ENCODE data around the gene DOCK4.

DNA sequence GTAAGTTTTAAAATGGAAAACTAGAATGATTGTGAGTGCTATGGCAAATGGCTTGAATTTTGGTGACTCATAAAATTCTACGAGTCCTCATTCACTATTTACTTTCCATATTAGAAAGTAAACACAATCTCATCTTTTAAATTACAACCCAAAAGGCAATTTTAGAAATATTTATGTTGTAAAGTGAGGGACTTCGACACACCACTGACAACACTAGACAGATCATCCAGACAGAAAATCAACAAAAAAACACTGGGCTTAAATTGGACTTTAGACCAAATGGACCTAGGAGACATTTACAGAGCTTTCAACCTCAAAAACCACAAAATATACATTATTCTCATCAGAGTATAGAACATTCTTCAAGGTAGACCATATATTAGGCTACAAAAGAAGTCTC, 30.4 kb upstream of the DOCK4 start:
- TF ChIP-seq YY1 (IDR thresholded peaks at IDR 0.05; ENCODE audit: insufficient read depth, insufficient read length) (no peak), ZNF274 (IDR thresholded peaks at IDR 0.05; ENCODE audit: low read depth, low read length) (no peak)

All from NT2/D1 (cell line).